NCI-H2107 (cell line): Measurements from ENCODE around the gene CREB5.
"Not testable (repeated sequence)": the region's sequence is repeated elsewhere in the genome, so short reads cannot be mapped to it uniquely, and the experiment has no call there.

Source experiments
- DNase-seq: peaks from one replicate; lab custom pipeline; 2025; lab: John Stamatoyannopoulos, UW

The CREB5 gene

DNA sequence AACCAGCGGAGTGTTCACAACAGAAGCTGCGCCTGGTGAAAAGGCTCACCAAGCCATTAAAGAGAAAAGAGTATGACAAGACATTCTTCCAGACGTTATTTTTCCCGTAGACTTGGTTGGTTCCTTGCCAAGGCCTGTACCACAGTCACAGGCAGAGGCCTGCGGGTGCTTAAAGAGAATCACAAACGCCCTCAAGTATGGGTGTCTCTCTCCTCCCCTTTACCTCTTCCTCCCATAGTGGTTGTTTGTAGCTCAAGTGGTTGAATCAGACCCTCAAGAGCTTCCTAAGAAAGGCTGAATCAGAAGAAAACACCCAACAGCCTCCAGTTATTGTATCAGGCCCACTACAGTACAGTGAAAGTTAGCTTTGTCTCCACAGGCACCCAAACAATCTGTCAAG is 169.0 kb downstream of the CREB5 start:
- DNase-seq, result no peak

DNA sequence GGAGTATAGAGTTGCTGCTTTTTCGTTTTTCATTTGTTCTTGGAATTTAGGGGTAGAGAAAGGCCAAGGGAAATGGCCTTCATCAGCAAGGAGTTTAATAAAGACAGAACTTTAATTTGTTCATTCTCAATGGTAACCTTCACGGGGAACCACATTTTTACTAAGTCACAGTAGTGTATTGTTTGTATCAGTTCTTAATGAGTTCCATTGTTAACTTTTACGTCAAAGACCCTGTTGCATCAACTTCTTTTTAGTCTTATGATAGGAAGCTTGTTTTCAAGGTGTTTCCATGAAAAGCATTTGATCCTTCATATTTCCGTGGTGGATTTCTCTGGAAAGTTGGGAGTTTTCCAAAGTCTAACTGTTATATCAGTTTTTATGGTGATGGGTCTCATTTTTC is 169.9 kb downstream of the CREB5 start:
- DNase-seq, result no peak

DNA sequence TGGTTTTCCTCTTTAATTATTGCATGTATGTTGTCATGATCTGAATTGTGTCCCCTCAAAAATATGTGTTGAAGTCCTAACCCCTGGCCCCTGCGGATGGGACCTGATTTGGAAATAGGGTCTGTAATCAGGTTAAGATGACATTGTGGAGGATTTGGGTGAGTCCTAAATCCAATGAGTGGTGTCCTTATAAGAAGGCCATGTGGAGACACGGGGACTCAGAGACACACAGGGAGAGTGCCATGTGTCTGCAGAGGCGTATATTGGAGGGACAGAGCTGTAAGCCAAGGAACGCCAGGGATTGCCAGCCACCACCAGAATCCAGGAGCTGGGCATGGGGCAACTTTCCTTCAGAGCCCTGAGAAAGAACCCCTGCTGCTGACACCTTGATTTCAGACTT is 171.9 kb downstream of the CREB5 start:
- no peak for DNase-seq

DNA sequence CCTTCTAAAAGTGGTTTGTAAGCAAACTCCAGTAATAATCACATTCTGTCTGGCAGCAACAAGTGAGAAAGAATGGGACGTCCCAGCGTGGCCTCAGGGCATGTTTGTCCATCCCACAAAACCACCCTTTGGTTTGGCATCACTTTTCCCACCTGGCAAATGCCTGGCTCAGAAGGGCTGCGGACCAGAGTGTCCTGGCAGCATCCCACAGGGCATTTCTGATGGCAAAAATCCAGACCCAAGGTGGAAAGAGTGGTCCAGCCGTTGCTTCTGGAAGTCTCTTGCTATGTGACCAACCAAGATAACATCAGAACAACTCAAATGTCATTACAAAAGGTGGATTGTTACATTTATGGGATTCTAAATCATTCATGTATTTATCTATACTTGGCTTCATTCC is 174.4 kb downstream of the CREB5 start:
- no peak for DNase-seq

DNA sequence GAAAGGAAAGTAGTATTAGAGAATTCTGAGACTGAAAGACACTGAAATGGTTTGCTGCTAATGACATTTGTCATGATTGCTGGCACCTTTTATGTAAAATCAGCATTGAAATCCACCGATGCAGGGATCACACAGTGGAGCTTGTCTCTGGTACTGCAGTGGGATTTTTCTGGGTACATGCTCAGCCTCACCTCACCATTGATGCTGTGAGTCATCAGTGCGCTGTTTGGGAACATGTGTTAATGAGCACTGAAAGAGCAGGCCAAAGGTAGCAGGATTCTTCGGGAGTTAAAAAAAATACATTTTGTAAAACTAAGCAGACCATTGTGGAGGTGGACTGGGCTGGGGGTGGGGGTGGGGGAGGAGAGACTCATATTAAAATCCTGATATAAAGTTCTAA is 174.9 kb downstream of the CREB5 start:
- no peak for DNase-seq

DNA sequence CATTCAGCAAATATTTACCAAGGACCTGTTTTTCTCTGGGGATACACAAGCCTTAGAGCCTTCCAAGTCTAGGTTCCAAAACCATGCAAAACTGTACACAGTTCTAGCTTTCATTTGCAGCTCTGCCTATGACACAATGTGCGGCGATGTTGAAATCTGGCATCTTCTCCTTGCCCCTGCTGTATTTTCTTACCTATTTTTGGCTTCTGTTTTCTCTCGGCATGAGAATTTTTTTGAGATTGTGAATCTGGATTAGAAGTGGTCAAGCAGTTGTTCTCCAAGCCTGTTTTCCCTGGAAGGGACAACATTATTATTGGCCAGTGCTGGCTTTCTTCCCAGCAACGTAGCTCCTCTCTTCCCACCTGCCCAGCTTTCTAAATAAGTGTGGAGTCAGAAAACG is 176.3 kb downstream of the CREB5 start:
- no peak for DNase-seq

DNA sequence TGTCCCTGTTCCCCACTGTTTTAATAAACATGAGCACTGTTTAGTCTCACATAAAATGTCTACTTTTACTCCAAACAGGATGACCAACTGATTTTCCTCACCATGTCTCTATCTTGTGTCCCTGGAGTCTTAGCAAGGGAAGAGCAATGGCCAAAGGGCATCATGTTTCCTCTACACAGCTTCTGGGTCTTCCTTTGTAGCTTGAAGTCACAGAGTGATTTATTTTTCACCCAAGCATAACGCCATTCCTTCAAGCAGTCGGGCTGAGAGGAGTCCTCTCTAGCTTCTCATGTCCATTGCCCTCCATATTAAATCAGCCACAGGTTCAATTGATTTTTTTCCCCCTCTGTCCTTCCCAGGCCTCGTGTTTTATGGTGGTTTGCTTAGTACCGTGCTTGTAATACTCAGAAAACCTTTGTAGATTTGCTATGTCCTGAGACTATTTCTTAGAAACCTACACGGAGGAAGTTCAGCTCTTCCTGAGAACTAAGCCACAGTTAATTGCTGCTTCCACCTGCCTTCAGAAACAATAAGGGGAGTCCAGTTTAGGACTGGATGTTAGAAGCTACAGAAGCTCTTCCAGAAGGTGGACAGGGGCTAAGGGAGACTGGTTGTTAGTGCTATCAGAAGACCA is 178.8 kb downstream of the CREB5 start:
- no peak for DNase-seq

DNA sequence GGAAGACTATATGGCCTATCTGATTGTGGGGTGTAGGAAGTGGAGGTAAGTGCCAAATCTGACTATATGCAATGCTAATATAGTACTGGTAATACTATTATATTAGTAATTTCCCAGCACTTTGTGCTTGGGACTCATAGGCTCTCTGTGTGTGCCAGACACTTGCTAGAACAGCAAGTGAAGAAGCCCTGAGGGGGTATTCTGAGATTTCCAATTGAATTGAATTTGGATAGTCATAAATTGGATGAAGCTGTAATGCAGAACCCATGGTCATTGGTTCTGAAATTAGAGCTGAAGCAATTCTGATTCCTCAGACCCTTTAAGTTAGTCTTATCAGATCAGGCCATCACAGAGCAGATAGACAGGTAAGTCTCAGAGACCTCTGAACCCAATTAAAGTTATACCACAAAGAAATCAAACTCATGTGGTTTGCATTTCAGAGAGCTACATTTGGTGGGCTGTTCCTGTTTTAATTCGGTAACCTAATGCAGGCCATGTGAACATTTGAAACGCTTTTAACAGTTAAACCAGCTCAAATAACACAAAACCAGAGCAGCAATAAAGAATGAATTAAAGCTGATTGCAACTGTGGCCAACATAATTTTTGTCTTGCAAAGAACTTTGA is 179.5 kb downstream of the CREB5 start:
- DNase-seq, result no peak

DNA sequence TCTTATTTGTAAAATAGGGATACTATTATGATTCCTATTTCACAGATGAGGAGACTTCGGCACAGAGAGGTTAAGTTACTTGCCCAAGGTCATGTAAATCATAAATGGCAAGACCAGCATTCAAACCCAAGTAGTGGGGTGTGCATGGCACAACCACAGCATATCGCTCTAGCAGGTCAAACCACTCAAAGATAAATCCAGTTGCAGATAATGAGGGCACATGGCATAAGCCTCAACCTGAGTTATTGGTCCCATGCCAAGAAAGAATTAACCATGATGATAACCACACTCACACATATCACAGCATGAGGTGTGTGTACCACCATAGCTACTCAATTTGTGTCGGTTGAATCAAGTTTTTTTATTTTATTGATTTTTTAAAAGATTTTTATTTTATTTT is 180.5 kb downstream of the CREB5 start:
- no peak for DNase-seq

DNA sequence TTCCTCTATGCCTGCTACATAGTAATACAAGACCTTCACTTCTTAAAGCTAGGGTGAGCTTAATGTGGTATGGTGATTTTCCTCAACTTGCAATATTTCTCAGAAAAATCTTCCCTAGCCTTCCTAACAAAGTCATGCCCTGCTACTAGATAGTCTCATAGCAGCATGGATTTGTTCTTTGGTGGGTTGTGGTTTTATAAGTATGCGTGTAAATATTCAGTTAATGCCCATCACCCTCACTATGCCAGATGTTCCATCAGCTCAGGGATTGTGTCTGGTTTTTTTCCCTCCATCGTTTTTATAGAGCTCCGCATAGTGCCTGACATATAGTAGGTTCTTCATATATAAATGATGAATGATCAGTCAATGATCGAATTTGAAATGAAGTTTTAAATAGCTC is 182.8 kb downstream of the CREB5 start:
- DNase-seq, result no peak

DNA sequence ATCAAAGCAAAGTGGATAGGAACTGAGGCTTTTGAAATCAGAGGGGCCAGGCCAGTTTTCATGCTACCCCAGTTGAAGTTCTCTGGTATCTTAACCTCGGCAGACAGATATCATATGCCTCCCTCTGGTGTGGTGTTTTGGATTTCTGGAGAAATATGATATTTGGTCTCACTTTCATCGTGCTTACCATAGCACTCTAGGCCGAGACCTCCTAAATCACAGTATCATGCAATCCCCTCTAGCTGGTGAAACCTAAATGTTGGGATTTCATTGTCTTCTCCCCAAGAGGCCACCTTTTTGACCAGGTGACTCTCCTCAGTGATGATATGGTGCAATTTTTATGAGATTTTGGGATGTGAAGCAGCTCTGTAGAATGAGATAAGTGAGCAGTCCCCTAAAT is 183.5 kb downstream of the CREB5 start:
- DNase-seq, result no peak

DNA sequence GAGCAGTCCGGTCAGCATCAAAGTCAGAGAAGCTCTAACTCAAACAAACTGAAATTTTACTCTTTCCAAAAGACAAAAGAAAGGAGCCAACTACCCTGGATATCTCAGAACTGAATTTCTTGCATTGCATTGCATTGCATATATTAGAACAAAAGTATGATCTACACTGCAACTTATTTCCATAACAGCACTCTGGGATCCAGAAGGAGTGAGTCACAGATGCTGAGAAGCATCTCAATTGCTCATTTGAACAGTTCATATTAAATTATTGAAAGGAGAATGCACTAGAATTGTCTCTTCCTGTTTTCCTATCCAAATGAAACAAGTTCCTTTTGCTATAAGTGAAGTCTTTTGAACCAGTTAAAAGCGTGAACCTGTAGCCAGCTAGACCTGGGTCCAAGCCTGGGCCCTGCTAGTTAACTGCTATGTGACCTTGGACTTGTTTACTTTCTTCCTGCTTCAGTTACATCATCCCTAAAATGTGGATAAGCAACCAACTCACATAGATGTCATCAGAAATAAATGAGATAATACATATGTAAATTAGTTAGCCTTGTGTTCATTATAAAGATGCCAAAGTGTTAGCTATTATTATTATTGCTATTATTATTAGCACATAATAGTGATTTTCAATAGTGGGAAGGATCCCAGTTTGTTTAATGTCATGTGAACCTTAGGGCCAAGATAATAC is 184.1 kb downstream of the CREB5 start:
- no peak for DNase-seq

DNA sequence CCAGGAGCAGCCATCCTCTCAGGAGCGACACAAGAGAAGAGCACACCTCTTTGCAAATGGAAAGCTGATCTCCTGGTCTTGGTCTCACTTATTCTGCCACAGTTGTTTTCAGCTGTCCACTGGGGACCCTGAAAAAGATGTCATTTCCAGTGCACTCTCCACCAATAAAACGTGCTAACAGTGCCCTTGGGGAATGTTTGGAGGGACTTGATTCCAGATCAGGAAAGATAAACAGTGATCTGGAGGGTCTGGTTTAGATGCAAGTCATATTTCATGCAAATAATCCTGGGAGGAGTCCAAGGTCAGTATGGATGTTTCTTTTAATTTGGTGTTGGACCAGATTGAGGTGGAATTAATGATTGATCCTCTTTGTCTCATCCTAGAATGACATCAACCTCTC is 185.0 kb downstream of the CREB5 start:
- no peak for DNase-seq

DNA sequence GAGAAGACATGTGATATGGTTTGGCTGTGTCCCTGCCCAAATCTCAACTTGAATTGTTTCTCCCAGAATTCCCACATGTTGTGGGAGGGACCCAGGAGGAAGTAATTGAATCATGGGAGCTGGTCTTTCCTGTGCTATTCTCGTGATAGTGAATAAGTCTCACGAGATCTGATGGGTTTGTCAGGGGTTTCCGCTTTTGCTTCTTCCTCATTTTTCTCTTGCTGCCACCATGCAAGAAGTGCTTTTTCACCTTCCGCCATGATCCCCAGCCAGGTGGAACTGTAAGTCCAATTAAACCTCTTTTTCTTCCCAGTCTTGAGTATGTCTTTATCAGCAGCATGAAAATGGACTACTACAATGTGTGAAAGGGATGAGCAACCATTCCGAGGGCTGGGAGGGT is 185.7 kb downstream of the CREB5 start:
- DNase-seq, result not testable (repeated sequence)

DNA sequence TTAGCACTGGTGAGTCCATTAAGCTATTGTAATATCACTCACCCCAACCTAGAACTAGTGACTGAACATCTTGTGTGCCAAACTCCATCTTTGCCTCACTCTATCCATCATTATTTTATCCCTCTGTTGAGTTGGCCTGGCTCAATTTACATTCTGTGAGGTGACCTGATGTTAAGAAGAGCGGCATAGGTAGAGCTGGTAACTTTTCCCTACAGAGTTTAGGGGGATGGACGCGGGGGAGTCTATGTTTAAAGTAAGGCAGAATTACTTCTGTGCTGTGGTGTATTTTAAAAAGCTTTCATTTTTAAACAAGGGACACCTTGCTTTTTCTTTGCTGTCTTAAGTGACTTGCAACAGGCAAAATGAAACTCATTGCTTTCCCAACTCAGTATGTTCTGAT is 186.3 kb downstream of the CREB5 start:
- no peak for DNase-seq

DNA sequence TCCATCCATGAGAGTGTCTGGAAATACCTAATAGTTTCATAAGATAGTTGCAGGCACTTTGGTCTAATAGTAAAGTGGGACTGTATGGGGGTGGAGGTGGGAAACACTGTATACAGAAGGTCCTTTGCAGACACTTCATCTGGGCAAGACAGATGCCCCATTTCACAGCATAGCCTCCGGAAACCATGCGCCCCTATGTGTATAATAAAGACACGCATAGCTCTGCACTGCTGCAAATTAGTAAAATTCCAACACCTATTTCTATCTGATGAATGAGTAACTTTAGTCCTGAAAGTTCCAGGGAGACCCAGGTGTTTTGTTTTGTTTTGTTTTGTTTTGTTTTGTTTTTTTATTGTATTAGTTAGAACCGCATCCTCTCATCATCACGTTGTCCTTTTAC is 187.1 kb downstream of the CREB5 start:
- DNase-seq, result no peak

DNA sequence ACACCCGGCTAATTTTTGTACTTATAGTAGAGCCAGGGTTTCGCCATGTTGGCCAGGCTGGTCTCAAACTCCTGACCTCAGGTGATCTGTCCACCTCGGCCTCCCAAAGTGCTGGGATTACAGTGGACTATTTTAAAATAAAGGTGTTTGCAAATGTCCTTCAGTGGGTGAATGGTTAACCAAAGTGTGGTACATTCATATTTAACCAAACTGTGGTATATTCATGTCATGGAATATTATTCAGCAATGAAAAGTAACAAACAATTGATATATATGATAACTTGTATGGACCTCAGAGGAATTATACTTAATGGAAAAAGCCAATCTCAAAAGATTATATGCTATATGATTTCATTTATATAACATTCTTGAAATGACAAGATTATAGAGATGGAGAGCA is 190.0 kb downstream of the CREB5 start:
- no peak for DNase-seq

DNA sequence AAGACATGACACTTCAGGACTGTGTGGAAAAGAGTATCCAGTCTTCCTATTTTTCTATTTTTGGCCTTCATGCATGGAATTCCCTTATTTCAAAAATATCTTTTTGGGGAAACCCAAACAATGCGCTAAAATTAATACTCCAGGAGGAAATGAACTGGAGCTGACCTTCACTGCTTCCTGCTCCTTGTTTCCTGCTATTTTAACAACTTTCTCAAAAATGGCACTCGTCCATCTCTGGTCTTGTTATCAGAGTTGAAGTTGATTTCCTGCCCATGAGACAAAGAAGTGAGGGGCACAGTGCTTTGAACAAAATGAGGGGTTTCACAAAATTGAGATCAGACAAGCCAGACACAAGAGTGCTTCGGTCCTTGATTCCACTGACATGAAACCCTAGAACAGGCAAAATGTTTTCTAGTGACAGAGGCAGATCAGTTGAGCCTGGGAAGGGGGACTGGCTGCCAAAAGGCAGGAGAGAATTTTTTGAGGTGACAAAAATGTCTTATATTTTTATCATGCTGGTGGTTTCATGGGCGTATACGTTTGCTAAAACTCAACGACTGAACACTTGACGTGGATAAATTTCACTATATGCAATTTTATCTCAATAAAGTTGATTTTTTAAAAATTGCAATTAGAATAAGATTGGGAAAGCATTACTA is 193.2 kb downstream of the CREB5 start:
- no peak for DNase-seq

DNA sequence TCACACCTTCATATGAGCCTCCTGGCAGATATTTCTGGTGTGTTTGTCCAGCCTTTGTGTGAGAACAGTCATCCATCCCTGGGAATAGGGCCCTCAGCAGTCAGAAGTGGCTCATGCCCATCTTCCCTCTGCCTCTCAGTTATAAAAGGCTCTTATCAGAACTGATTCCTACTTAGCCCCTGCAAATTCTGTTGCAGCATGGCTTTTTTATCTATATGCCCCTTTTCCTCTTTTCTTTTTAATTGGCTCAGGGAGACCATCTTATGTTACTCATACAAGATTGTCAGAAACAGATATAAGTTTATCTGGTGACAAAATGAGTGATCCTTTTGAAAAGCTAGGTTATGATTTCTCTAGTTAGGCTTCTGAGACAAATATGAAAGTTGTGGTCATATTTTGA is 194.1 kb downstream of the CREB5 start:
- DNase-seq, result no peak

DNA sequence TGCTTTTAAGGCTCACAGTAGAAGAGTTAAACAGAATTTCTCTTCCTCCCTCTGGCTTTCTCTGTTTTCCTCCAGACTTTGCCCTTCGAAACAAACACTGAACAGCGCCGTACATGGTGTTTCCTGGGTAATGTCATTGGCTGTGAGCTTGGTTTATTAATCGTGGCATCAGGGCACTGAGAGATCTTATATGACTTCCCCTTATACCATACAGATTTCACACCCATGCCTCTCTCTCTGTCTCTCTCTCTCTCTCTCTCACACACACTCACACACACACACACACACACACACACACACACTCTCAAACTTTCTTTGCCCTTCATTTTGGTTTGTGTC is 195.5 kb downstream of the CREB5 start:
- DNase-seq, result no peak

DNA sequence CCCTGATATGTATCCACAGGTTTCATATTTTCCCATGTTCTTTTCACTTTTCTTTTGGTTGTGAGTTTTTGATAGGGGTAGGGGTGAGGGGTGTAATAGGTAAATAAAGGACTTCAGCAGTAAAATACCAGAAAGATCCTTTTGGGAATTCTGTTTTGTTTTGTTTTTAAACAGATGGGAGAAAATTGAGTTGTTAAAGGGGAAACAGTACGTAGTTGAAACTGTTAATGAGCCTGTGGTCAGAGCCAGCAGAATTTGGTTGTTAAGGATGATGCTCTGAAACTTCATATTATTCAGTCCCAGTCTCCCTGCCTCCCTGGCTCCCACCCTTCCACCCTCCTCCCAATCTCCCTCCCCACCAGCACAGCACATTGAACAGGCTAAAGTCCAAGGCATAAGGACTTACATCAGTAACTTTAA is 195.9 kb downstream of the CREB5 start:
- no peak for DNase-seq

DNA sequence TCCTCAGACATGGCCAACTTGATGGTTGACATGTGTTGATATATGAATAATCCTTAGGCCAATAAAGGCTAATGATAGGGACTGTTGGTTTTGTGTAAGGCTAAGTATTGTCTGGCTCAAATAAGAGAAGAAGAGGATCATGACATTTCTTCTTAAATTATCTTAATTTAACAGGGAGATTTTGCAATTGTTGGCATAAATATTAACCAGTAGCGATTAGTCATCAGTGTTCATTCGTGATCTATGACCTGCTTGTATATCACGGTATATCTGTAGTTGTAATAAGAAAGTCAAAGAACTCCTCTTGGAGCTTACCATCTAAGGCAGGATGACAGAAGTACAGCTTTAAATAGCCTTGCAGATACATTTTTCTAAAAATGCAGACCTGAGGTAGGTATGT is 196.4 kb downstream of the CREB5 start:
- no peak for DNase-seq

DNA sequence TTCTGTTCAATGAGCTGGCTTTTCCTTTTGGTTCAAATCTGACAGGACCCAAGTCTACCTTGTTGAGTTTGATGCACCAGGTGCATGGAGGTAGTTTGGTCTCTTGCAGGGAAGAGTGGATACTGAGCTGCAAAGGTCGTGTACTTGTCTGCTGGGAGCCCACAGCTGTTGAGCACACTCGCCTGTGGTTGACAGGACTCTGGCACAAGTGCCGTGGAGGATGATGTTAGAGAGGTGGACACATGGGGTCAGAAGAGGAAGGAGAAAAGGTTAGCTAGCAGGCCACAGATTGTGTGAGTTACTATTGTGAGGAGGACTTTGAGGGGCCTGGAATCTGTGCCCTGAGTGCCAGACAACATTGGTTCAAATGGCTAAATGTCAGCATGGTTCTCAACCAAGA is 197.3 kb downstream of the CREB5 start:
- no peak for DNase-seq
